ENCODE measurements around the gene SH3TC1.

DNA sequence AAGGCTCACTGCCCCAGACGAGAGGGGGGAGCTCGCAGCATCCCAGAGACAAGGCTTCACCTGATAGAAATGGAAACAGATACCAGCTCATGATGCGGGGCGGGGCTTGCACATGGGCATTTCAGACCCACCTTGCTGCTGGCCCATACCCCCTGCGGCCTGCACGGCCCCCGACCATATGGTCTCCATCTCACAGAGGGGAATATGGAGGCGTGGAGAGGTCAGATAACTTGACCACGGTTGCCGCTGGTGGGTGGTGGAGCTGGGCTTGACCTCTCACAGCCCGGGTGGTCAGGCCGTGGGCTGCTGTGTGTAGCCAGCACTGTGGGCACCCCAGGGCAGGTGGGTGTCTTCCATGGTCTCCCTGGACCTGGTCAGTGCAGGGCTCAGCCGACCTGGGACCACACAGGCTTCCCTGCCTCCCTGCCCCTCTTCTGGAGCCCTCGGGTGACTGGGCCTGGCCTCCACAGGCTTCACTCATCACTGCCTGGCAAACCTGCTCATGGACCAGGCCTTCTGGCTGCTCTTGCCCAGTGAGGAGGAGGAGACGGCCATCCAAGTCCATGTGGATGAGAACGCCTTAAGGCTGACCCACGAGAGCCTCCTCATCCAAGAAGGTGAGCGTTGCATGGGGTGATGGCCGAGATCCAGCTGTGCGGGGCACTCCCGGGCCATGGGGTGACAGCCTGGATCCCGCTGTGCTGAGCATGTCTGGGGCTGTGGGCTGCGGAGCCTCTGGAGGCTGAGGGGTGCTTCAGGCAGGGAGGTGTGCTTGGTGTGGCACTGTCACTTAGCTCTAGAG is 16.8 kb downstream of the SH3TC1 start:
- TF ChIP-seq RBBP5 (IDR thresholded peaks at IDR 0.05; ENCODE audit: borderline replicate concordance, low read depth, low read length) (no peak), TEAD4 (IDR thresholded peaks at IDR 0.05; ENCODE audit: low read depth, low read length) (no peak), BRCA1 (IDR thresholded peaks at IDR 0.05; ENCODE audit: low read depth, low read length) (no peak), JUND (IDR thresholded peaks at IDR 0.05; ENCODE audit: low read length) (no peak), EP300 (IDR thresholded peaks at IDR 0.05; ENCODE audit: borderline replicate concordance in 1 of 2, low read depth in 2 of 2, low read length in 2 of 2) (no peak)
- TF ChIP-seq, protein P1, sequence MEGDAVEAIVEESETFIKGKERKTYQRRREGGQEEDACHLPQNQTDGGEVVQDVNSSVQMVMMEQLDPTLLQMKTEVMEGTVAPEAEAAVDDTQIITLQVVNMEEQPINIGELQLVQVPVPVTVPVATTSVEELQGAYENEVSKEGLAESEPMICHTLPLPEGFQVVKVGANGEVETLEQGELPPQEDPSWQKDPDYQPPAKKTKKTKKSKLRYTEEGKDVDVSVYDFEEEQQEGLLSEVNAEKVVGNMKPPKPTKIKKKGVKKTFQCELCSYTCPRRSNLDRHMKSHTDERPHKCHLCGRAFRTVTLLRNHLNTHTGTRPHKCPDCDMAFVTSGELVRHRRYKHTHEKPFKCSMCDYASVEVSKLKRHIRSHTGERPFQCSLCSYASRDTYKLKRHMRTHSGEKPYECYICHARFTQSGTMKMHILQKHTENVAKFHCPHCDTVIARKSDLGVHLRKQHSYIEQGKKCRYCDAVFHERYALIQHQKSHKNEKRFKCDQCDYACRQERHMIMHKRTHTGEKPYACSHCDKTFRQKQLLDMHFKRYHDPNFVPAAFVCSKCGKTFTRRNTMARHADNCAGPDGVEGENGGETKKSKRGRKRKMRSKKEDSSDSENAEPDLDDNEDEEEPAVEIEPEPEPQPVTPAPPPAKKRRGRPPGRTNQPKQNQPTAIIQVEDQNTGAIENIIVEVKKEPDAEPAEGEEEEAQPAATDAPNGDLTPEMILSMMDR (IDR thresholded peaks at IDR 0.05; ENCODE audit: control extremely low read depth in 1 of 3, insufficient read depth in 1 of 3, low read depth in 1 of 3, low read length in 3 of 3): no peak
- TF ChIP-seq, protein P2, sequence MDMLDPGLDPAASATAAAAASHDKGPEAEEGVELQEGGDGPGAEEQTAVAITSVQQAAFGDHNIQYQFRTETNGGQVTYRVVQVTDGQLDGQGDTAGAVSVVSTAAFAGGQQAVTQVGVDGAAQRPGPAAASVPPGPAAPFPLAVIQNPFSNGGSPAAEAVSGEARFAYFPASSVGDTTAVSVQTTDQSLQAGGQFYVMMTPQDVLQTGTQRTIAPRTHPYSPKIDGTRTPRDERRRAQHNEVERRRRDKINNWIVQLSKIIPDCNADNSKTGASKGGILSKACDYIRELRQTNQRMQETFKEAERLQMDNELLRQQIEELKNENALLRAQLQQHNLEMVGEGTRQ (IDR thresholded peaks at IDR 0.05; ENCODE audit: low read length): no peak
